GM04503 (cell line): ENCODE data around the gene HDGFL1.
A peak's percentile ranks its signal among the peaks of the same experiment; 100 is the strongest.

Experiments
- DNase-seq: peaks from one replicate; pipeline ENCODE4 v3.0.0-alpha.2; 2012; ENCODE audit warnings: low read depth

Gene HDGFL1

DNA sequence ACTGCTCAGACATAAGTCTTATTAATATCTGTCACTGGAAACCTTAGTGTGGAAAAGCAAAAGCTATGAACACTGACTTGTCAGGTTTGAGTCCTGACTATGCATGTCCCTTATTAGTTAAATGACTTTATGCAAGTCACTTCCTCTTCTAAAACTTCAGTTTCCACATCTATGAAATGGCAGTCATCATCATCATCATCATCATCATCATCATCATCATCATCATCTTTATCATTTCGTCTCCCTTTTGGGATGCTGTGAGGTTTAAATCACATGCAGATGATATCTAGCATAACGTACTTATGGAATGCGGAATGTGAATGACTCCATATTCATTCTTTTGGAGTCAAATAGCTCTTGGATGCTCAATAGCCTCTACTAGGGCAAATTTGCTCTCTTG, 24.5 kb downstream of the HDGFL1 start:
- no peak for DNase-seq

- DNase-seq = no peak
These were observed 26.6 kb downstream of the HDGFL1 start for GRCh38 chr6:22596011-22596410.

DNA sequence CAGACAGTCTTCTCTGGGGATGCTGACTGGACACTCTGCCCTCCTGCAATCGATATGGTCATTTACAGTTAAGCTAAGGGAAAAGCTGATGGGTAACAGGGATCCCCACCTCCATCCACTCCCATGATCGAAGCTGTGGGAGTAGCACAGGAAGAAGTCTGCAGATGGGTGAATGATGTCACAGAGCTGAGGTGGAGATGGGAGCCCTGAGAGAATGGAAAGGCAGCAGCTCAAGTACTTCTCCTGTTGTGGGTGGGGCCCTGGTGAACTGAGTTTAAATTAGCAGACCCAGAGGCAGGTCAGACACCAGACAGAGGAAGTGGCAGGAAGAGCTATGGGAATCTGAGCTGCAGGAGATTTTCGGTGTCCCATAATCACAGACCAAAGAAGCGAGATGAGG, 29.0 kb downstream of the HDGFL1 start:
- no peak for DNase-seq

GRCh38 chr6:22600059-22600458, 30.7 kb downstream of the HDGFL1 start:
- DNase-seq = no peak

DNA sequence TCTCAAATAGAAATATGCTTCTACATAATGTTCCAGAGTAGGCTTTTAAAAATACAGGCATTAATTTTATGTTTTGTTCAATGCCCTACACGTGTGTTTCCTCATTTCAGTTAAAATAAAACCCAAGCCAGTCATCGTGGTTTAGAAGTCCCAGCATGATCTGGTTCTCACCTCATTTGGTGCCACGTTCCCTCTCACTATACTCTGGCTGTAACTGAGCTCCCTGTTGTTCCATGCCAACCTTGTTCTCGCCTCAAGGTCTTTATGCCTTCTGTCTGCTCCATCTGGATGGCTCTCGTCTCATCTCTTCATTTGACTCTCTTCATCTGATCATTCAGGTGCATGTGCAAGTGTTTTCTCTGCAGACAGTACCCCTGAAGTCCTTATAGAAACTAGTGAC, 32.6 kb downstream of the HDGFL1 start:
- DNase-seq = no peak

GRCh38 chr6:22605736-22606135, 36.4 kb downstream of the HDGFL1 start:
- no peak for DNase-seq

- no peak for DNase-seq
These were observed 40.8 kb downstream of the HDGFL1 start for GRCh38 chr6:22610127-22610526.

GRCh38 chr6:22612236-22612635, 42.9 kb downstream of the HDGFL1 start:
- DNase-seq = no peak

- no peak for DNase-seq
These were observed 43.7 kb downstream of the HDGFL1 start for GRCh38 chr6:22613051-22613450.

GRCh38 chr6:22613695-22614094, 44.3 kb downstream of the HDGFL1 start:
- peak; percentile 19 for DNase-seq

DNA sequence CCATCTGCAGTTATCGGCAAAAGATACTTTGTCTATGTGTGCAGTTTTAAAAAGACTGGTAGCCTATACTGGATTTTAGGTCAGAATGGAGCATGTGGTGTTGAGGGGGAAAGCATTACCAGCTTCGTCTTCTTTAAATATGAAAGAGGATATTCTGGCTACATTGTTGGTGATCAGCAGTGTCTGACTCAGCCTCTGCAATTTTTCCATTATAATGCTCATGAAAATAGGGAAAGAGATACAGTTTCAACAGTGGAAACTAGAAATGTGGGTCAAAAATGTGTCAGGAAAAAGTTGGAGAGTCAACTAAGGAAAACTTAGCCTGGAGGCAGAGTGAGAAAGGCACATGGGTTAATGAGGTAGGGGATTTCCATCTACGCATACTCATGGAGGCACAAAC, 45.2 kb downstream of the HDGFL1 start:
- DNase-seq = no peak

DNA sequence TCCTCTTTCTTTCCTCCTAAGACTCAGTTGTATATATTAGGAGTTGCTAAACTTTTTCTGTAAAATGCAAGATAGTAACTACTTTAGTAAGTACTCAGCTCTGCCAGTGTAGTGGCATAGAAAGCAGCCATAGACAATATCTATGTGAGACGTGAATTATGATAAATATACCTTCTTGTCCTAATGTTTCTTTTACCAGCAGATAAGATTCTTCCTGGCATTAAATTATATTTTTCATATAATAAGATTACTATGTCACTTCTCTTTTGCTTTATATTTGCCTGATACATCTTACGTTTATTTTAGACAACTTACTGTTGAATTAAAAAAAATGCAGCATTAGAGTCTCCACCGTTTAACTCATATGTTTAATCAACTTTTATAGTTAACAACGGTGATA, 51.7 kb downstream of the HDGFL1 start:
- DNase-seq = no peak
